HG02678 (cell line): ENCODE results near the gene RAPSN.
"Not testable (repeated sequence)": the region's sequence is repeated elsewhere in the genome, so short reads cannot be mapped to it uniquely, and the experiment has no call there.

Experiments used
- ATAC-seq: cut with Tn5 transposase; IDR thresholded peaks from one replicate; pipeline ENCODE4 v1.9.1; 2021; ENCODE audit warnings: mild to moderate bottlenecking, moderate library complexity; ENCODE audit not compliant: unreplicated experiment

Gene RAPSN

DNA sequence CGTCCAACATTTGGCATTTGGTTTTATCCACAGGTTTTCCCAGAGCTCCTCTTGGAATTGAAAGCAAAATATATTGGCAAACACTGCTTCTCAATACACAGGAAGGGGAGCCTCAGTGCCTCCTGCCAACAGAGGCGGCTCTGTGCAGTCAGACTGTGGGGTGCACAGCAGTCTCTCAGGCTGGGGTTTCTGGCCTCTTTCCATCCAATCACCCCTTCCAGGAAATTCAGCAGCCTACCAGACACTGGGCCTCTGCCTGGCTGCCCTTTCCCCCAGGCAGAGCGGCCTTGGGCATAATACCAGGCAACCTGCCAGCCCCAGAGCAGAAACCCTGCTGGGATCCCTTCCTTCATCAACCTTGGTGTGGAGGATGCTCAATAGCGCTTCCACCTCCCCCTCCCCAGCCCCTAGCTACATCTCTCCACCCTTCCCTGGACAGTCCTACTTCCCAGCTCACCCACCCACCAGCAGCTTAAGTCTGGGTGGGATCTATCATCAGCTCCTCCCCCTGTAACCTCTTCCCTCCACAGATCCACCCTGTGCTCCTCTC is 17.8 kb upstream of the RAPSN start:
- ATAC-seq: no peak

DNA sequence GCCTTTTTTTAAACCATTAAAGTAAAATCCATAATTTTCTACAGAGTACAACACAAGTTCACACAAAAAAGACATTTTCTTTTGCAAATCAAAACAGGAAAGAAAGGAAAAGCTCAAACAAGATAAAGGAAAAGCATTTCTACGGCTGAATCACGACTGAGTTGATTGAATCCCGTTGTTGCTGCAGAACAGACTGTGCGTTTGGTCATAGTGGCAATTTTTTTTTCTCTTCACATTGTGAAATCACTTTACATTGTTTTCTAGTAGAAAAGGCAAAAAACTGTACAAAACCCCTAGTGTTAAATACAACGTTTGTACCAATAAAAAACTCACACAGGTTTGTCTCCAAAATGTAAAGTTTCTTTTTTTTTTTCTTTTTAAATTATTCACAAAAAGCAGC is 17.3 kb upstream of the RAPSN start:
- no peak for ATAC-seq

DNA sequence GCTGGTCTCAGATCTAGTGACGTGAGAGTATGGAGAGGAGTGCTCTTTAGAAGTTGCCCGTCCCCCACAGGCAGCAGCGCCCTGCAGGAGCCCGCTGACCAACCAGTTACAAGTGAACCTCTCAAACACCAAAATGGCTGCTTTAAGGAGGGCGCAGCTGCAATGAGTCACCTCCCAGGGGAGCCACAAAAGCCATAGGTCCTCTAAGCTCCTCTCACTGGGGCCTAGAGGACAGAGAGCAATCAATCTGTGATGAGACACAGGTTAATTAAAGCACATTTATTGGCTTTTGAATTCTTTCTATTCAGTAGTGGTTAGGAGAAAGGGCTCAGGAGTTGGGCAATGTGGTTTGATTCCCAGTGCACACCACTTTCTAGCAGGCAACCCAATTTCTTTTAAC is 15.5 kb upstream of the RAPSN start:
- no peak for ATAC-seq

DNA sequence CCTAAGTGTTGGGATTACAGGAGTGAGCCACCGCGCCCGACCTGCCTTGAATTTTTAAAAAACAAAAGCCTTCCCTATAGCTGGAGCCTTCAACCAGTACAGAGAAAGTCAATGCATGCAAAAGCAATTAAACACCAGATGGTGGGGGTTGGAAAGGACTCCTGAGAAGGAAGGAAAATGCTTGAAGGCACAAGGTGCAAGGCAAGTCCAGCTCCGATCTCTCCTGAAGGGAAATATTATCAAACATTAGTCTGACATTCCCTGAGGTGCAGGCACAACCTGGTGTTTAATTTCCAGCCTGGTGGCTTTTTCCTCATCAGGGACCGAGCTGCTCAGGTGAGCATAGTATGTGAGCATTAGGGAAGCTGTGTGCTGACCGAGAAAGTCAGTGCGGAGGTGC is 12.9 kb upstream of the RAPSN start:
- no peak for ATAC-seq

DNA sequence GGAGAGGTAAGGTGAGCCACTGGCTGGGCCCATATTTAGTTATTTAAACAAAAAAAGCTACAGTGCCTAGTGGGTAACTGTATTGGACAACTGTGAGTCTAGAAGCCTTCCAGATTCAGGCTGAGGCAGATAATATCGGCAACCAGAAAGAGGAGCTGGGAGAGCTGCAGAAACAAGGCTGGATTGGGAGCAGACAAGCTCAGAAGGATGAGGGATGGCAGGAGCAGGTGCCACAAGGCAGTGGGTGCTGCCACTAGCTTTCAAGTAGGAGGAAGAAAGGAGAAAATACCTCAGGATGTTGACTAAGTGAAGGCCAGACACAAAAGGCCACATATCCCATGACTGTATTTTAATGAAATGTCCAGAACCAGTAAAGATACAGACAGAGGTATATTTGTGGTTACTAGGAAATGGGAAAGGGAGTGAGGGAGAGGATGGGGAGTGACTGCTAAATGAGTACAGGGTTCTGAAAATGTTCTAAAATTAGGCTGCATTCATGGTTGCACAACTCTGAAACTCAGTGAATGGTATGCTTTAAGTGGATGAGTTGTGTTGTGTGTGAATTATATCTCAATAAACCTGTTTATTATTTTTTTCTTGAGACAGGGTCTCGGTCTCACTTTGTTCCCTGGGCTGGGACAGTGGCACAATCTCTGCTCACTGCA is 11.8 kb upstream of the RAPSN start:
- ATAC-seq: no peak

DNA sequence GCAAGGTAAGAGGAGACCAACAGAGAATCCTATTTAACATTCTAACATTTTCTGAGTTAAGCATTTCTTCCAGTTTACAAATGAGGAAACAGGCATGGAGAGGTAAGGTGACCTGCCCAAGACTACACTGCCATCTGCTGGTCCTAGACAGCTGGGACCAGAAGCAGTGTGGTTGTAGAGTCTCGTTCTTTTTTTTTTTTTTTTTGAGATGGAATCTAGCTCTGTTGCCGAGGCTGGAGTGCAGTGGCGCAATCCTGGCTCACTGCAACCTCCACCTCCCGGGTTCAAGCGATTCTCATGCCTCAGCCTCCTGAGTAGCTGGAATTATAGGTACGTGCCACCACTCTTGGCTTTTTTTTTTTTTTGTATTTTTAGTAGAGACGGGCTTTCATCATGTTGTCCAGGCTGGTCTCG is 5.3 kb upstream of the RAPSN start:
- ATAC-seq: not testable (repeated sequence)

DNA sequence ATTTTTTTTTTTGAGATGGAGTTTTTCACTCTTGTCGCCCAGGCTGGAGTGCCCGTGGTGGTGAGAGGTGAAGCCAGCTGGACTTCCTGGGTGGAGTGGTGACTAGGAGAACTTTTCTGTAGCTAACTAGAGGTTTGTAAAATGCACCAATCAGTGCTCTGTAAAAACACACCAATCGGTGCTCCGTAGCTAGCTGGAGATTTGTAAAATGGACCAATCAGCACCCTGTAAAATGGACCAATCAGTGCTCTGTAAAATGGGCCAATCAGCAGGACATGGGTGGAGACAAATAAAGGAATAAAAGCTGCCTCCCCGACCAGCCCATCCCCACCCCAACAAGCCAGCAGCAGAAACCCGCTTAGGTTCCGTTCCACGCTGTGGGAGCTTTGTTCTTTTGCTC is 4.4 kb upstream of the RAPSN start:
- ATAC-seq: no peak

DNA sequence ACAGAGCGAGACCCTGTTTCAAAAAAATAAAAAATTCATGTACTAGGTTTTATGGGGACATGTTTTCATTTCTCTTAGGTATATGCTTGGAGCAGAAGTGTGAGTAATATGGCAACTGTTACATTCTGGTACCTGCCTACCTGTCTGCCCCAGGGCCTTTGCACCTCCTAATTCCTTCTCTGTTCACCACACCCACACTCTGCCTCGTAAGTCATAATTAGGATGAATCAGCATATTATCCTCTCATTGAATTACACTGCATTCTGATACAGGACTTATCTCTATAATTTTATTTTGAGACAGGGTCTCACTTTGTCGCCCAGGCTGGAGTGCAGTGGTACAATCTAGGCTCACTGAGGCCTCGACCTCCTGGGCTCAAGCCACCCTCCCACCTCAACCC is 3.1 kb upstream of the RAPSN start:
- no peak for ATAC-seq

DNA sequence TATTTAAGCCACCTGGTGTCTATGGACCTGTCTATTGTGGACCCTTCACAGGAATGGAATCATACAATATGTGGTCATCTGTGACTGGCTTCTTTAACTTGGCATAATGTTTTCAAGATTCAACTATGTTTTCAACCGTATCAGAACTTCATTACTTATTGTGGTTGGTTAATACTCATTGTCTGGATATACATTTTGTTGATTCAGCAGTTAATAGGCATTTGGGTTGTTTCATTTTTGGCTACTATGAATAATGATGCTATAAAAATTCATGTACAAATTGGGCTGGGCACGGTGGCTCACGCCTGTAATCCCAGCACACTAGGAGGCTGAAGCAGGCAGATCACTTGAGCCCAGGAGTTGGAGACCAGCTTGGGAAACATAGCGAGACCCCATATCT is 2.5 kb upstream of the RAPSN start:
- no peak for ATAC-seq

DNA sequence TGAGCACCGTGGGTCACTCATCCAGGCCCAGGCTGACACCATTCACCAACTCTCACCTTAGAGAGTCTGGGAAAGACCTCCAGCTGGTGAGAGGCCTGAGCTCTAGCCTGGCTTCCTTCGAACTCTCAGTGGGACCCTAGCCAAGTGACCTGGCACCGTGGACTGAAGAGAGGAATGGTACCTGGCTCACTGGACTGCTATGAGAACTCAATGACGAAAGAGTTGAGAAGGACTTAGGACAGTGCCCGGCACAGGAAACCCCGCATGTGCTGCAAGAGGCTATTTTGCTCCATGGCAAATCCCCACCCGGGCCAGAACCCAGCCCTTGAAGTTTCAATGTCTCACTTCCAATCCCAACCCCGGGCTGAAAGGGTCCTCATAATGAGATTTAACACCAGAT is 605 bp upstream of the RAPSN start:
- ATAC-seq: no peak

DNA sequence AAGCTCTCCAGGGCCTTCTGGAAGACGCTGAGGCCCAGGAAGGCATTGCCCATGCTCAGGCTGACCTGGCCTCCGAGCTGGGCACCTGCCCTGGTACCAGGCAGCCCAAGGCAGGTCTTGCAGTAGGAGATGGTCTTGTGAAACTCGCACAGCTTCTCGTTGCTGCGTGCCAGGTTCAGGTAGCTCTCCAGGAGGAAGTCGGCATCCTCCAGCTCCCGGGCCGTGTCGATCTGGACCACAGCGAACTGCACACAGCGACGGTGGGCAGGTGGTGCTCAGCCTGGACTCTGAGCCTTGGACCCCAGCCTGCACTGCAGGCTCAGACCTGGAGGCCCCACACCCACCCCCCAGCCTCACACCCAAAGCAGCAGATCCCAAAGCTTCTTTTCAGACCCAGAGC is 1.0 kb downstream of the RAPSN start:
- ATAC-seq: no peak

DNA sequence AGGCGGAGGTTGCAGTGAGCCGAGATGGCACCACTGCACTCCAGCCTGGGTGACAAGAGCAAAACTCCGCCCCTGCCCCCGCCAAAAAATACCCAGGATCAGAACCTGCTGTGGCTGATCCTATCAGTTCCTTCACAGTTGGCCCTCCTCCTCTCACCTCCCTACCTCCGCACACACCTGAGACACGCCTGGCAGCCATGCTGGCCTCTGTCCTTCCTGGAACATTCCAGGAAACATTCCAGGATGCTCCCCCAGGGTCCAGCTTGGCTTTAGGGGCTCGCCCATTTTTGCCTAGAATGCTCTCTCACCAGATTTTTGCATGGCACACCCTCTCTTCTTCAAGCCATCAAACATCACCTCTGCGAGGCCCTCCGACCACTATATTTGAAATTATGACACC is 2.1 kb downstream of the RAPSN start:
- ATAC-seq: no peak

DNA sequence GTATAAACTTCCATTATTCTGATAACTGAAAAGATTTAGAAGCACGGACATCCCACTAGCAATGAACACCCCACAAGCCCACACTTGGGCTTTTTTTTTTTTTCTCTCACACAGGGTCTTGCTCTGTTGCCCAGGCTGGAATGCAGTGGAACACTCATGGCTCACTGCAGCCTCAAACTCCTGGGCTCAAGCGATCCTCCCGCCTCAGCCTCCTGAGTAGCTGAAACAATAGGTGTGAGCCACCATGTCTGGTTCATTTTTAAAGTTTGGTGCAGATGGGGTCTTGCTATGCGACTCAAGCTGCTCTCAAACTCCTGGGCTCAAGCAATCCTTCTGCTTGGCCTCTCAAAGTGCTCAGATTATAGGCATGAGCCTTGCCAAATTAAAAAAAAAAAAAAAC is 3.1 kb downstream of the RAPSN start:
- ATAC-seq: no peak

DNA sequence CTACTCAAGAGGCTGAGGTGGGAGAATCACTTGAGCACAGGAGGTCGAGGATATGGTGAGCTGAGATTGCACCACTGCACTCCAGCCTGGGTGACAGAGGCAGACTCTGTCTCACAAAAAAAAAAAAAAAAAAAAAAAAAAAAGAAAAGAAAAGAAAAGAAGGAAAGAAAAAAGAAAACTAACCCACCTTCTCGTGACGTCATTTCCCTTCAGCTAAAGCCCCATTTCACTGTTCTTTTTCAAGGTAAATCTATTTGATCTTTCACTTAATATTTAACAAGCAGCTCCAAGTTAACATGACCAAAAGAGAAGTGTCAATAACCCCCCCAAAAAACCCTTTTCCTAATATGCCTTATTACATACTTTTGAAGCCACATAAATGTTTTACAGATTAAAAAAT is 5.1 kb downstream of the RAPSN start:
- ATAC-seq: no peak

DNA sequence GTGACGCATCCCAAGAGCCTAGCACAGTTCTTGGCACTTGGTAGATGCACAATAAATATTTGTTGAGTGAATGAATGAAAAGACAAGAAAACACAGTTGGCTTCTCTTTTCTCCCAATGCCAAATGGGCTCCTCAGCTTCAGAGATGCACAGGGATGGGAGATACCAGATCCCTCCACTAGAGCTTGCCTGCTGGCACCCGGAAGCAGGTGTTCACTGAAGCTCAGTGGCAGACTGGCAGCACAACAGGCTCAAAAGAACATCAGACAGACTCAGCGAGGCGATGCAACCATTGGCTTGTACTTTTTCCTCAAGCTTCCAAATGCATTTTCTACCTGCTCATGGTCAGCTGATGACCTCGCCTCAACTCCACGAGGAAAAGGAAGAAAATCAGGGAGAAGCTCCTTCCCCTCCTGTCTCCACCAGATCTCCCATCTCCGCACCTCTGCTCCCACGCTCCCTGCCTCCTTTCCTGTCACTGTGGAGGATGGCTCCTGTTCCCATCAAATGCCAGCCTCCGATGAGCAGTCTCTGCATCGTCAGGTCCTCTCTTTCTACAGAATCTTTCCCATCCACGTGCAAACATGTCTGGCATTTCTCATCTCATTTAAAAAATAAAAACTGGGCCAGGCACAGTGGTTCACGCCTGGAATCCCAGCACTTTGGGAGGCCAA is 5.8 kb downstream of the RAPSN start:
- ATAC-seq: no peak

DNA sequence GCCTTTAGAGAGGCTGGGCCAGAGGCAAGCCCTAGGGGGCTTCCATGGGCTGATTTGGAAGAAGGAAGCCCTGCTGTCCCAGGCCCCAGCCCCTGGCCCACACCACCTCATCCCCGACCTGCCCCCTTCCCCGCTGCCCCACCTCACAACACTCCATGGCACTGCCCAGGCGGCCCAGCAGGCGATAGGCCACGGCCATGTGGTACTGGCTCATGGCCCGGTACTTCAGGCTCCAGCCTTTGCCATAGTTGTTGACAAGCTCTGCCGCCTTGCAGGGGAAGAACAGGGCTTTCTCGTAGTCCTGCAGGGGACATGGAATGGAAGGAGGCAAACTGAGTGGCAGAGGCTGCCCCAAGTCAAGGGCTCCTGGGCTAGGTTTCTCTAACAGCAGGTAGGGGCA is 6.4 kb downstream of the RAPSN start:
- ATAC-seq: no peak

DNA sequence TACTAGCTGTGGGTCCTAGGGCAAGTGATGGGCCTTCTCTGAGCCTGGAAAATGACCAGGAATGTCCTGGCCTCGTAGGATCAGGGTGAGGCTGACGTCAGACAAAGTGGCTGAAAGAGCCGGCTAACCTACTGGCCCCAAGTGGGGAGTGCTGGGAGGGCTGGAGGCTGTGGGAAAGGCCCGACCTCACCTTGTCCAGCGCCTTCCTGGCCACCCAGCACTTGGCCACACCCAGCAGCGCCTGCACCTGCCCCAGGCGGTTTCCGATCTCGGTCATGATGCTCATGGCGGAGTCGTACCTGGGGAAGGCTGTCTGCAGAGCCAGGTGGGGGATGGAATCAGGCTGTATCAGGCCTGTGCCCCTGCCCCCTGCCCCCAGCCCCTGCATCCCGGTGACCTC is 7.5 kb downstream of the RAPSN start:
- ATAC-seq: no peak

DNA sequence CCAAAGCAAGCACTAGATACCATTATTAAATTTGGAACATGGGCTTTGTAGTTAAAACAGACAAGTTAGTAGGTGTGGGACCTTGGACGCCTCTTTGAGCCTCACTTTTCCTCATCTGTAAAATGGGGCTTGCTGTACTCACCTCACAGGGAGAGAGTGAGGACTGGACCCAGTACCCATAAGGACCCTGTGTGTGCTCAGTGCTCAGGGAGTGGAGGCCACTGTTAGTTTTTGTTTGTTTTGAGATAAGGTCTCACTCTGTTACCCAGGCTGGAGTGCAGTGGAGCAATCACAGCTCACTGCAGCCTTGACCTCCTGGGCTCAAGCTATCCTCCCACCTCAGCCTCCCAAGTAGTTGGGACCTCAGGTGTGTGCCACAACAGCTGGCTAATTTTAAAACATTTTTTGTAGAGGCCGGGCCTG is 8.9 kb downstream of the RAPSN start:
- no peak for ATAC-seq

DNA sequence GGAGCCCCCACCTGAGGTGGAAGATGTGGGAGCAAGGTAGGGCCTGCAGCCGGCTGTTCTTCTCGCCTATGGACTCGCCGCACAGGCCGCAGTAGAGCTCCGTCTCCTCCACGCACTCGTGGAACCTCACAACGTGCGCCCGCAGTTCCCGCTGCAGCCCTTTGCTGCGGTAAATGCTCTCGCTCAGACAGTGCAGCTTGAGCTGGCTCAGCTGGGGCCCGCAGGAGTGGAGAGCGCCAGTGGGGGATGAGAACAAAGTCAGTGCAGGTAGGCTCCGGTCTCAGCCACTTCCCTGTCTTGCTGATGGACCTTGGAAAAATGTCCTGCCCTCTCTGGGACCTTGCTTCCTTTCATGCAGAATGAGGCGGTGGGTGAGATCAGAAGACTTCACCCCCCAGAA is 10.2 kb downstream of the RAPSN start:
- no peak for ATAC-seq

DNA sequence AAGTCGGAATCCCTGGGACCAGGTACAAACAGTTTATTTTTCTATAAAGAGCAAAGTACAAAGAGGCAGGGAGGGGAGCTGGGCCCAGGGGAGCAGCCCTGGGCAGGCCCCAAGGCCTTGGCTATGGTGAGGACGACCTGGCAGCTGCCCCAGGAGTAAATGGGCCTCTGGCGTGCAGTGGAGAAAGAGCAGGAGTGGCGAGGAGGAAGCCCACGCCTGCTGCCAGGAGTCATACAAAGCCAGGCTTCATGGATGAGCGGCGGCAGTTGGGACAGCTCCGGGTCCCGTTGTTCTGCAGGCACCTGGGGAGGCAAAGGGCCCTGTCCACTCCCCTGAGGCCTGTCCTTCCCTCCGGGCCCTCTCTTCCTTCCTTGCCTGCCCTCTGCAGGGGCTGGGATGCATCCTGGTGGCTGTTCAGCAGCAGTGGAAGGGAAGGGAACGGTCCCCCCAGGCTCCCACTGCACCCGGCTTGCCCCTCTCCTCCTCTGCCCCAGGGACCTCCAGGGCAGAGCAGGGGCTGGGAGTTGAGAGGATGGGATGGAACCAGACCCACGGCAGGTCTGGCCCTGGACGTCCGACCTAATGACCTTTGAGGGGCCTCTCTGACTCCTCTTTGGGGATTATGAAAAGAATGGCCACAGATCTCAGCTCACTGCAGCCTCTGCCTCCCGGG is 11.1 kb downstream of the RAPSN start:
- no peak for ATAC-seq

DNA sequence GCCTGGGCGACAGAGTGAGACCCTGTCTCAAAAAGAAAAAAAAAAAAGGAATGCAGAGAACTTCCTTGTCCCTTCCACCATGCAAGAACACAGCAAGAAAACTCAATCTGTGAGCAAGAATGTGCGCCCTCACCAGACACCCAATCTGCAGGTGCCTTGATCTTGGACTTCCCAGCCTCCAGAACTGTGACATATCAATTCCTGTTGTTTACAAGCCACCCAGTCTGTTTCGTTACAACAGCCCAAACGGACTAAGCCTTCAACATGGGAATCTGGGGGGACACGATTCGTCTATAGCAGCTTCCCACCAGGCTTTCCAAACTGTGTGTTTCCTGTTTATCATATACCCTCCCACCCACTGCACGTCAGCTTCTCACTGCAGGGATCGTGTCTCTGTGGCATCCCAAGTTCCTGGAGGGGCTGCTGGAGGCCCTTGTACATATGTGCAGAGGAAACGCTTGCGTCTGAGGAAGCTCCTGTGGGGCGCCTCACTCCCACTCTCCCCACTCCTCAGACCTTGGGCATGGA is 11.7 kb downstream of the RAPSN start:
- no peak for ATAC-seq

DNA sequence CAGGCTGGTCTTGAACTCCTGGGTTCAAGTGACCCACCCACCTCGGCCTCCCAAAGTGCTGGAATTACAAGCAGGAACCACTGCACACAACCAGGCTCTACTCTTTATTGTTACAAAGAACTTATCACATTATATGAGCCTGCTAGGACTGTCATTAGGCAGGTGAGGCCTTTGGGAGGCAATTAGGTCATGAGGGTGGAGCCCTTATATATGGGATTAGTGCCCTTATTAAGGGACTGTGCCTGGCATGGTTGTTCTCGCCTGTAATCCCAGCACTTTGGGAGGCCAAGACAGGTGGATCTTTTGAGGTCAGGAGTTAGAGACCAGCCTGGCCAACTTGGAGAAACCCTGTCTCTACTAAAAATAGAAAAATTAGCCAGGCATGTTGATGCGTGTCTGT is 12.2 kb downstream of the RAPSN start:
- ATAC-seq: no peak
